PC-9 (cell line): Measurements from ENCODE around the gene MYO1A. TPM values are rescaled to one million over a fixed set of nuclear protein-coding genes. Genes with fewer than 3 reads are reported as not detected.
A peak's percentile ranks its signal among the peaks of the same experiment; 100 is the strongest.

Experiments
- BruUV-seq: library from RNA; stranded (reverse); fragments of 400-500 nt; replicated peaks from 2 replicates; lab custom pipeline; 2021; lab: Mats Ljungman, UMichigan
- CTCF ChIA-PET: fragments of 300-600 bp; sonication (Branson Sonifier 250); formaldehyde crosslinking; loops from one replicate; lab custom pipeline; 2022; ENCODE audit warnings: antibody characterized with exemption; lab: Charles Lee
- POLR2A ChIA-PET: fragments of 300-600 bp; sonication (Branson Sonifier 250); formaldehyde crosslinking; loops from one replicate; lab custom pipeline; 2022; ENCODE audit warnings: antibody characterized with exemption; ENCODE audit not compliant: unreplicated experiment; lab: Charles Lee
- DNase-seq, 2 experiments: peaks; one replicate each; pipeline versions ENCODE4 v3.0.0 to v3.0.0-alpha.2; 2015 to 2022; ENCODE audit warnings: mixed read lengths in 1 of 2
- H2AFZ ChIP-seq: fragments of 200-600 bp; sonication (generic); 2 replicates; pipeline ENCODE4 v1.8.1; 2017; ENCODE audit warnings: antibody characterized with exemption
- H3F3A ChIP-seq: fragments of 200-600 bp; sonication (generic); 2 replicates; pipeline ENCODE4 v1.8.1; 2017; ENCODE audit warnings: antibody characterized with exemption, mild to moderate bottlenecking, low read depth; ENCODE audit not compliant: insufficient read depth
- H3K27ac ChIP-seq: fragments of 200-600 bp; sonication (generic); 2 replicates; pipeline ENCODE4 v1.6.1; 2016; ENCODE audit warnings: mixed run types
- H3K27me3 ChIP-seq: fragments of 200-600 bp; sonication (generic); 2 replicates; pipeline ENCODE4 v1.6.1; 2016; ENCODE audit warnings: low read depth, mixed run types; ENCODE audit not compliant: insufficient read depth
- H3K36me3 ChIP-seq: fragments of 200-600 bp; sonication (generic); 2 replicates; pipeline ENCODE4 v1.6.1; 2016; ENCODE audit warnings: low read depth, mixed run types
- H3K4me1 ChIP-seq: fragments of 200-600 bp; sonication (generic); replicated peaks from 2 replicates; pipeline ENCODE4 v1.6.1; 2016; ENCODE audit warnings: mixed run types; ENCODE audit not compliant: insufficient read depth
- H3K4me2 ChIP-seq: fragments of 200-600 bp; sonication (generic); 2 replicates; pipeline ENCODE4 v1.6.1; 2017; ENCODE audit warnings: mixed run types
- H3K4me3 ChIP-seq: fragments of 200-600 bp; sonication (generic); 2 replicates; pipeline ENCODE4 v1.6.1; 2016; ENCODE audit warnings: mixed run types
- H3K79me2 ChIP-seq: fragments of 200-600 bp; sonication (generic); 2 replicates; pipeline ENCODE4 v1.6.1; 2017; ENCODE audit warnings: low read depth, mixed run types
- H3K9me2 ChIP-seq: fragments of 200-600 bp; sonication (generic); 2 replicates; pipeline ENCODE4 v1.8.1; 2017; ENCODE audit warnings: mild to moderate bottlenecking; ENCODE audit not compliant: insufficient read depth
- H3K9me3 ChIP-seq: fragments of 200-600 bp; sonication (generic); 2 replicates; pipeline ENCODE4 v1.8.1; 2016; ENCODE audit warnings: low read depth; ENCODE audit not compliant: insufficient read depth
- H4K20me1 ChIP-seq: fragments of 200-600 bp; sonication (generic); 2 replicates; pipeline ENCODE4 v1.8.1; 2017; ENCODE audit not compliant: insufficient read depth
- CTCF ChIP-seq: fragments of 200-600 bp; sonication (generic); conservative IDR thresholded peaks from 2 replicates; pipeline ENCODE4 v1.6.1; 2017; ENCODE audit warnings: mixed run types, antibody characterized with exemption, mild to moderate bottlenecking, moderate library complexity
- EZH2 ChIP-seq: fragments of 200-600 bp; sonication (generic); IDR thresholded peaks from 2 replicates; pipeline ENCODE4 v1.8.0; 2017; ENCODE audit warnings: antibody characterized with exemption, low read depth
- intact Hi-C: fragments of 100-400 bp; cut with micrococcal nuclease; formaldehyde crosslinking; loops from one replicate; pipeline ENCODE4 v1.10.0; 2022; ENCODE audit not compliant: unreplicated experiment
- total RNA-seq: library from RNA; stranded (reverse); gene quantifications from 2 replicates; pipeline ENCODE4 v1.2.3, GENCODE V29; 2021

Gene MYO1A
- total RNA-seq, 1 experiment from 2014 or later, result not detected

GRCh38 chr12:57006809-57007475 is 43.0 kb downstream of the MYO1A start:
- intact Hi-C loops, result loop anchor here (1.0 to 10.0 kb wide), 4 partner anchors 171 to 890 kb away; partner anchors contain the start of genes BAZ2A, RPL41 and ZC3H10
- H3K4me3 ChIP-seq, result peak overlapping the region; percentile 50; the same call in 1 of the 2 replicates
- H2AFZ ChIP-seq, result peak overlapping the region; percentile 58; the same call in 1 of the 2 replicates
- POLR2A ChIA-PET, result interaction anchor here (0.5 kb wide), 1 partner anchor 72 kb away, joined by 4 read pairs; no protein-coding TSS in a partner anchor
- H3K9me3 ChIP-seq, result no peaks in the 10 kb centered on the region
- no peak overlapping the region for H3K27ac ChIP-seq
- peak overlapping the region; percentile 73 for H3K4me2 ChIP-seq
- H3K4me1 ChIP-seq, result peaks cover 11% of the 10 kb centered on the region
- CTCF ChIA-PET, result interaction anchor here (0.6 to 0.7 kb wide), 3 partner anchors 244 to 584 kb away, joined by 4 to 17 read pairs (median 5); partner anchors contain the start of genes HSD17B6 and PIP4K2C
- H4K20me1 ChIP-seq, result 0 out of 2 replicates have a peak, but pooled peaks cover 3% of the 10 kb centered on the region
- H3K79me2 ChIP-seq, result peaks cover 18% of the 10 kb centered on the region
- TF ChIP-seq EZH2, result no peak
- no peak; the same call in 1 of the 2 replicates for TF ChIP-seq CTCF
- H3K36me3 ChIP-seq, result 0 out of 2 replicates have a peak, but pooled peaks cover 8% of the 10 kb centered on the region
- no TSS peak for BruUV-seq
- no peaks in the 10 kb centered on the region for H3K9me2 ChIP-seq
- DNase-seq, result no peak
- H3F3A ChIP-seq, result no peaks in the 10 kb centered on the region; the same call in 1 of the 2 replicates
- H3K27me3 ChIP-seq, result 0 out of 2 replicates have a peak, but pooled peaks cover 6% of the 10 kb centered on the region

- Histone ChIP-seq H3K9me3 (no peaks in the 10 kb centered on the region), H3K4me3 (peak within 1 kb of the TSS; percentile 62), H3K27me3 (no peaks in the 10 kb centered on the region), H3F3A (peaks cover under 1% of the 10 kb centered on the region; the same call in 1 of the 2 replicates), H2AFZ (peak within 1 kb of the TSS; percentile 60), H3K36me3 (0 out of 2 replicates have a peak, but pooled peaks cover 8% of the 10 kb centered on the region), H3K27ac (no peak within 1 kb of the TSS), H4K20me1 (peaks cover 8% of the 10 kb centered on the region; the same call in 1 of the 2 replicates), H3K4me1 (peaks cover 11% of the 10 kb centered on the region), H3K79me2 (peaks cover 22% of the 10 kb centered on the region), H3K4me2 (peak within 1 kb of the TSS; percentile 84), H3K9me2 (no peaks in the 10 kb centered on the region)
- no peak for TF ChIP-seq EZH2
- TF ChIP-seq CTCF, result peak; percentile 68; the same call in 1 of the 2 replicates
- DNase-seq, result peak in 1 of 2 experiments; percentile 70
- no TSS peak for BruUV-seq
- intact Hi-C loops, result loop anchor here (1.0 to 10.0 kb wide), 4 partner anchors 170 to 889 kb away; partner anchors contain the start of genes BAZ2A, RPL41 and ZC3H10
- POLR2A ChIA-PET, result interaction anchor here (0.5 kb wide), 1 partner anchor 73 kb away, joined by 4 read pairs; no protein-coding TSS in a partner anchor
- CTCF ChIA-PET, result interaction anchor here (0.6 to 0.7 kb wide), 3 partner anchors 281 to 402 kb away, joined by 4 to 10 read pairs (median 5); no protein-coding TSS in a partner anchor
Measured at GRCh38 chr12:57005980-57006808, 43.7 kb downstream of the MYO1A start, which contains the start of gene ZBTB39. ZBTB39 (minus strand) TSS chr12:57006546; CDS start chr12:57004917, 1,629 bp downstream.
